Measurements from ENCODE around the gene BARHL1.
"Not testable (repeated sequence)": the region's sequence is repeated elsewhere in the genome, so short reads cannot be mapped to it uniquely, and the experiment has no call there.

The BARHL1 gene

DNA sequence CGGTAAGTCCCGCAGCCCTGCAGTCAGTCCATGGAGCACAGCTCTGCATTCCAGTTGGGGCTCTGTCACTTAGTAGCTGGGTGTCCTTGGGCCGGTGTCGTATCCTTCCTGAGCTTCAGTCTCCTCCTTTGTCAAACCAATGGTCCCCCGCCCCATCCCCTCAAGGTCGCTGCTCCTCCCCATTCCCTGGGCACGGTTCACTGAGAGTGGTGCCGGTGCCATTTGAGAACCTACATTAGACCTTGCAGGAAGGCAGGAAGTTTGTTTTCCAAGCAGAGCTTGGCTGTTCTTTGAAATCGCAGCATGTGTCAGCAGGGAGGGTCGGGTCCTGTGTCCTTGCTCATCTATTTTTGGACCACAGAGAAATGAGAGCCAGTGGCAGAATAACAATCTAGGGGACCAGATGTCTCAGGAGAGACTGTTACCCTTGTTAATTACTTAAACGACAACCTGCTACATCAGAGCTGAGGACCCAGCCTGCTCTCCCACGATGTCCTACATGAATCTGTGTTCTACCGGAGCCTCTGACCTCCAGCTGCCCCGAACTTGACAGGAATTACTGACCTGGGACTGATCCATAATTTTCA lies 21.7 kb upstream of the BARHL1 start:
- H3K9me2 ChIP-seq (replicated peaks; ENCODE audit: insufficient read depth, low read length): no peaks in the 10 kb centered on the region
- H3K79me2 ChIP-seq (ENCODE audit: insufficient read depth, low read length): no peaks in the 10 kb centered on the region
- no peak overlapping the region for H2AFZ ChIP-seq (ENCODE audit: low read depth, low read length, severe bottlenecking)
- no peaks in the 10 kb centered on the region for H3K9me3 ChIP-seq (ENCODE audit: insufficient read depth, low read length)
- no peaks in the 10 kb centered on the region for H3K27me3 ChIP-seq (ENCODE audit: low read length)
- TF ChIP-seq CTCF (IDR thresholded peaks at IDR 0.05; ENCODE audit: insufficient read depth, low read length, poor library complexity, severe bottlenecking) (no peak), EZH2phosphoT487 (conservative IDR thresholded peaks at IDR 0.05; ENCODE audit: low read length) (no peak)
- H3K4me3 ChIP-seq (ENCODE audit: insufficient read depth, low read length, poor library complexity, severe bottlenecking): no peak overlapping the region
- no peaks in the 10 kb centered on the region for H4K20me1 ChIP-seq (ENCODE audit: low read depth, low read length)
- no peak overlapping the region for H3K4me2 ChIP-seq (ENCODE audit: low read depth, low read length, poor library complexity, severe bottlenecking)
- no peaks in the 10 kb centered on the region for H3K36me3 ChIP-seq (ENCODE audit: low read length)
- no peak overlapping the region for H3K9ac ChIP-seq (ENCODE audit: low read length)
- H3K27ac ChIP-seq (ENCODE audit: low read depth, low read length): no peak overlapping the region
- H3F3A ChIP-seq (ENCODE audit: insufficient read depth): no peaks in the 10 kb centered on the region

DNA sequence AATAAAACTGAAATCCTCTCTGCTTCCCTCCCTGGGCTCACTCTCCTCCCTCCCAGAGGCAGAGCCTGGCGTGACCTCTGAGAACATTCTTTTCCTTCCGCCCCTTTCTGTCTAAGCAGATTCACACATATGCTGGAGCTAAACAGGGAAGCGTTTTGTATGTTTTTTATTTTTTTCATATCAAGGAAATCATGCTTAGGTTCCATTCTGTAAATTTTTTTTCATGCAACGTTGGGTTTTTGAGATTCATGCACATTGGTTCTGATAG lies 20.2 kb upstream of the BARHL1 start:
- H3K9me3 ChIP-seq (ENCODE audit: insufficient read depth, low read length): no peaks in the 10 kb centered on the region
- no peaks in the 10 kb centered on the region for H3K9me2 ChIP-seq (replicated peaks; ENCODE audit: insufficient read depth, low read length)
- no peaks in the 10 kb centered on the region for H3K79me2 ChIP-seq (ENCODE audit: insufficient read depth, low read length)
- H4K20me1 ChIP-seq (ENCODE audit: low read depth, low read length): no peaks in the 10 kb centered on the region
- TF ChIP-seq EZH2phosphoT487 (conservative IDR thresholded peaks at IDR 0.05; ENCODE audit: low read length) (no peak), CTCF (IDR thresholded peaks at IDR 0.05; ENCODE audit: insufficient read depth, low read length, poor library complexity, severe bottlenecking) (no peak)
- H3F3A ChIP-seq (ENCODE audit: insufficient read depth): no peaks in the 10 kb centered on the region
- no peak overlapping the region for H3K9ac ChIP-seq (ENCODE audit: low read length)
- no peaks in the 10 kb centered on the region for H3K27me3 ChIP-seq (ENCODE audit: low read length)
- no peak overlapping the region for H2AFZ ChIP-seq (ENCODE audit: low read depth, low read length, severe bottlenecking)
- no peak overlapping the region for H3K4me3 ChIP-seq (ENCODE audit: insufficient read depth, low read length, poor library complexity, severe bottlenecking)
- no peaks in the 10 kb centered on the region for H3K36me3 ChIP-seq (ENCODE audit: low read length)
- no peak overlapping the region for H3K4me2 ChIP-seq (ENCODE audit: low read depth, low read length, poor library complexity, severe bottlenecking)
- no peak overlapping the region for H3K27ac ChIP-seq (ENCODE audit: low read depth, low read length)

GRCh38 chr9:132564526-132564925 lies 17.9 kb upstream of the BARHL1 start:
- Histone ChIP-seq H3K27me3 (ENCODE audit: low read length) (no peaks in the 10 kb centered on the region), H3K27ac (ENCODE audit: low read depth, low read length) (no peak overlapping the region), H3K36me3 (ENCODE audit: low read length) (no peaks in the 10 kb centered on the region), H3K9me3 (ENCODE audit: insufficient read depth, low read length) (no peaks in the 10 kb centered on the region), H4K20me1 (ENCODE audit: low read depth, low read length) (no peaks in the 10 kb centered on the region), H3F3A (ENCODE audit: insufficient read depth) (no peaks in the 10 kb centered on the region), H3K79me2 (ENCODE audit: insufficient read depth, low read length) (no peaks in the 10 kb centered on the region), H3K9me2 (replicated peaks; ENCODE audit: insufficient read depth, low read length) (no peaks in the 10 kb centered on the region), H3K9ac (ENCODE audit: low read length) (no peak overlapping the region), H3K4me2 (ENCODE audit: low read depth, low read length, poor library complexity, severe bottlenecking) (no peak overlapping the region), H3K4me3 (ENCODE audit: insufficient read depth, low read length, poor library complexity, severe bottlenecking) (no peak overlapping the region), H2AFZ (ENCODE audit: low read depth, low read length, severe bottlenecking) (no peak overlapping the region)
- TF ChIP-seq CTCF (IDR thresholded peaks at IDR 0.05; ENCODE audit: insufficient read depth, low read length, poor library complexity, severe bottlenecking) (no peak), EZH2phosphoT487 (conservative IDR thresholded peaks at IDR 0.05; ENCODE audit: low read length) (no peak)

- H3K9me2 ChIP-seq (replicated peaks; ENCODE audit: insufficient read depth, low read length); H2AFZ ChIP-seq (ENCODE audit: low read depth, low read length, severe bottlenecking); H3K9ac ChIP-seq (ENCODE audit: low read length); H3K36me3 ChIP-seq (ENCODE audit: low read length); H3K9me3 ChIP-seq (ENCODE audit: insufficient read depth, low read length); H3K27ac ChIP-seq (ENCODE audit: low read depth, low read length); H3K79me2 ChIP-seq (ENCODE audit: insufficient read depth, low read length); H3K27me3 ChIP-seq (ENCODE audit: low read length); H3F3A ChIP-seq (ENCODE audit: insufficient read depth); H4K20me1 ChIP-seq (ENCODE audit: low read depth, low read length); H3K4me3 ChIP-seq (ENCODE audit: insufficient read depth, low read length, poor library complexity, severe bottlenecking); H3K4me2 ChIP-seq (ENCODE audit: low read depth, low read length, poor library complexity, severe bottlenecking): not testable (repeated sequence)
Observed at GRCh38 chr9:132568787-132569186, 13.6 kb upstream of the BARHL1 start.

Data from SU-DHL-6 (cell line).